Stimulated activated naive CD8-positive, alpha-beta T cell treated with anti-CD3 and anti-CD28 coated beads, Interleukin-15, Interleukin-2, amounts not matched to agents 100 ng/mL and 50 ng/mL, for 24 hours (primary cell): ENCODE data around the gene GRM1.
"Not testable (repeated sequence)": the region's sequence is repeated elsewhere in the genome, so short reads cannot be mapped to it uniquely, and the experiment has no call there.

Experiments
- H3K27ac Mint-ChIP-seq: one replicate; pipeline ENCODE4 v1.8.0; 2021; ENCODE audit warnings: mild to moderate bottlenecking, mixed read lengths
- H3K27me3 Mint-ChIP-seq: one replicate; pipeline ENCODE4 v1.8.0; 2021; ENCODE audit warnings: mixed read lengths
- H3K36me3 Mint-ChIP-seq: one replicate; pipeline ENCODE4 v1.8.0; 2021; ENCODE audit warnings: low read depth, mixed read lengths
- H3K4me1 Mint-ChIP-seq: one replicate; pipeline ENCODE4 v1.8.0; 2021; ENCODE audit warnings: low read depth, mixed read lengths
- H3K4me3 Mint-ChIP-seq: one replicate; pipeline ENCODE4 v1.8.0; 2021; ENCODE audit warnings: mild to moderate bottlenecking, mixed read lengths
- H3K9me3 Mint-ChIP-seq: one replicate; pipeline ENCODE4 v1.8.0; 2021; ENCODE audit warnings: mixed read lengths

GRM1 gene

GRCh38 chr6:146258206-146258605, 229.3 kb downstream of the GRM1 start:
- H3K9me3 Mint-ChIP-seq, result no peaks in the 10 kb centered on the region
- H3K27ac Mint-ChIP-seq, result no peak overlapping the region
- H3K4me1 Mint-ChIP-seq, result no peaks in the 10 kb centered on the region
- no peaks in the 10 kb centered on the region for H3K36me3 Mint-ChIP-seq
- H3K27me3 Mint-ChIP-seq, result no peaks in the 10 kb centered on the region
- no peak overlapping the region for H3K4me3 Mint-ChIP-seq

- no peaks in the 10 kb centered on the region for H3K27me3 Mint-ChIP-seq
- no peak overlapping the region for H3K27ac Mint-ChIP-seq
- no peak overlapping the region for H3K4me3 Mint-ChIP-seq
- H3K36me3 Mint-ChIP-seq, result no peaks in the 10 kb centered on the region
- no peaks in the 10 kb centered on the region for H3K4me1 Mint-ChIP-seq
- no peaks in the 10 kb centered on the region for H3K9me3 Mint-ChIP-seq
Observed at GRCh38 chr6:146260886-146261285, 232.0 kb downstream of the GRM1 start.

- H3K9me3 Mint-ChIP-seq, result peaks cover 12% of the 10 kb centered on the region
- no peaks in the 10 kb centered on the region for H3K27me3 Mint-ChIP-seq
- no peak overlapping the region for H3K27ac Mint-ChIP-seq
- H3K36me3 Mint-ChIP-seq, result no peaks in the 10 kb centered on the region
- H3K4me3 Mint-ChIP-seq, result no peak overlapping the region
- H3K4me1 Mint-ChIP-seq, result no peaks in the 10 kb centered on the region
Observed at GRCh38 chr6:146265056-146265455, 236.2 kb downstream of the GRM1 start.

GRCh38 chr6:146267447-146267846, 238.6 kb downstream of the GRM1 start:
- H3K27me3 Mint-ChIP-seq, result no peaks in the 10 kb centered on the region
- H3K27ac Mint-ChIP-seq, result no peak overlapping the region
- peaks cover 12% of the 10 kb centered on the region for H3K9me3 Mint-ChIP-seq
- H3K36me3 Mint-ChIP-seq, result no peaks in the 10 kb centered on the region
- no peak overlapping the region for H3K4me3 Mint-ChIP-seq
- H3K4me1 Mint-ChIP-seq, result no peaks in the 10 kb centered on the region

GRCh38 chr6:146267946-146268345, 239.1 kb downstream of the GRM1 start:
- peaks cover 12% of the 10 kb centered on the region for H3K9me3 Mint-ChIP-seq
- no peak overlapping the region for H3K4me3 Mint-ChIP-seq
- no peaks in the 10 kb centered on the region for H3K4me1 Mint-ChIP-seq
- no peak overlapping the region for H3K27ac Mint-ChIP-seq
- H3K27me3 Mint-ChIP-seq, result no peaks in the 10 kb centered on the region
- no peaks in the 10 kb centered on the region for H3K36me3 Mint-ChIP-seq

- no peak overlapping the region for H3K4me3 Mint-ChIP-seq
- H3K36me3 Mint-ChIP-seq, result no peaks in the 10 kb centered on the region
- H3K9me3 Mint-ChIP-seq, result peaks cover 12% of the 10 kb centered on the region
- H3K27ac Mint-ChIP-seq, result no peak overlapping the region
- H3K4me1 Mint-ChIP-seq, result no peaks in the 10 kb centered on the region
- no peaks in the 10 kb centered on the region for H3K27me3 Mint-ChIP-seq
Observed at GRCh38 chr6:146269482-146269881, 240.6 kb downstream of the GRM1 start.

- H3K27me3 Mint-ChIP-seq, result not testable (repeated sequence)
Observed at GRCh38 chr6:146271163-146271562, 242.3 kb downstream of the GRM1 start.

GRCh38 chr6:146273490-146273889, 244.6 kb downstream of the GRM1 start:
- no peaks in the 10 kb centered on the region for H3K27me3 Mint-ChIP-seq
- no peaks in the 10 kb centered on the region for H3K4me1 Mint-ChIP-seq
- no peaks in the 10 kb centered on the region for H3K9me3 Mint-ChIP-seq
- no peak overlapping the region for H3K27ac Mint-ChIP-seq
- H3K4me3 Mint-ChIP-seq, result no peak overlapping the region
- H3K36me3 Mint-ChIP-seq, result no peaks in the 10 kb centered on the region

More at GRCh38 chr6:146271163-146271562, 242.3 kb downstream of the GRM1 start:
- H3K27ac Mint-ChIP-seq, H3K4me1 Mint-ChIP-seq, H3K4me3 Mint-ChIP-seq, H3K36me3 Mint-ChIP-seq: not testable (repeated sequence)
- peaks cover 12% of the 10 kb centered on the region for H3K9me3 Mint-ChIP-seq

- Mint-ChIP-seq H3K9me3 (no peaks in the 10 kb centered on the region), H3K27me3 (no peaks in the 10 kb centered on the region), H3K27ac (no peak overlapping the region), H3K4me3 (no peak overlapping the region), H3K4me1 (no peaks in the 10 kb centered on the region), H3K36me3 (no peaks in the 10 kb centered on the region)
Observed at GRCh38 chr6:146277142-146277541, 248.3 kb downstream of the GRM1 start.

GRCh38 chr6:146281651-146282362, 252.9 kb downstream of the GRM1 start:
- Mint-ChIP-seq H3K27me3 (no peaks in the 10 kb centered on the region), H3K4me3 (no peak overlapping the region), H3K27ac (no peak overlapping the region)

GRCh38 chr6:146282837-146283236, 254.0 kb downstream of the GRM1 start:
- H3K4me1 Mint-ChIP-seq, result no peaks in the 10 kb centered on the region
- no peak overlapping the region for H3K27ac Mint-ChIP-seq
- no peaks in the 10 kb centered on the region for H3K27me3 Mint-ChIP-seq
- H3K36me3 Mint-ChIP-seq, result no peaks in the 10 kb centered on the region
- no peaks in the 10 kb centered on the region for H3K9me3 Mint-ChIP-seq
- H3K4me3 Mint-ChIP-seq, result no peak overlapping the region

More at GRCh38 chr6:146281651-146282362, 252.9 kb downstream of the GRM1 start:
- H3K4me1 Mint-ChIP-seq, result no peaks in the 10 kb centered on the region
- no peaks in the 10 kb centered on the region for H3K36me3 Mint-ChIP-seq
- H3K9me3 Mint-ChIP-seq, result no peaks in the 10 kb centered on the region

- Mint-ChIP-seq H3K9me3 (no peaks in the 10 kb centered on the region), H3K27ac (no peak overlapping the region), H3K4me1 (no peaks in the 10 kb centered on the region), H3K4me3 (no peak overlapping the region), H3K27me3 (no peaks in the 10 kb centered on the region), H3K36me3 (no peaks in the 10 kb centered on the region)
Observed at GRCh38 chr6:146284311-146284710, 255.4 kb downstream of the GRM1 start.

- Mint-ChIP-seq H3K4me1 (no peaks in the 10 kb centered on the region), H3K4me3 (no peak overlapping the region), H3K27me3 (no peaks in the 10 kb centered on the region), H3K36me3 (no peaks in the 10 kb centered on the region), H3K9me3 (no peaks in the 10 kb centered on the region), H3K27ac (no peak overlapping the region)
Observed at GRCh38 chr6:146286961-146287360, 258.1 kb downstream of the GRM1 start.

- no peak overlapping the region for H3K4me3 Mint-ChIP-seq
Observed at GRCh38 chr6:146287691-146288369, 259.0 kb downstream of the GRM1 start.

GRCh38 chr6:146289816-146290588, 261.1 kb downstream of the GRM1 start:
- Mint-ChIP-seq H3K36me3 (no peaks in the 10 kb centered on the region), H3K27me3 (no peaks in the 10 kb centered on the region), H3K27ac (no peak overlapping the region), H3K4me3 (no peak overlapping the region), H3K9me3 (no peaks in the 10 kb centered on the region), H3K4me1 (no peaks in the 10 kb centered on the region)

More at GRCh38 chr6:146287691-146288369, 259.0 kb downstream of the GRM1 start:
- no peaks in the 10 kb centered on the region for H3K27me3 Mint-ChIP-seq
- no peak overlapping the region for H3K27ac Mint-ChIP-seq
- H3K36me3 Mint-ChIP-seq, result no peaks in the 10 kb centered on the region
- H3K9me3 Mint-ChIP-seq, result no peaks in the 10 kb centered on the region
- no peaks in the 10 kb centered on the region for H3K4me1 Mint-ChIP-seq
